ENCODE data around the gene CCDC88C.
A peak's percentile ranks its signal among the peaks of the same experiment; 100 is the strongest.

The CCDC88C gene

GRCh38 chr14:91363776-91364523, 53.7 kb downstream of the CCDC88C start:
- DNase-seq: no peak

- no peak for DNase-seq
These were observed 56.3 kb downstream of the CCDC88C start for GRCh38 chr14:91361233-91361811.

- no peak for DNase-seq
These were observed 57.0 kb downstream of the CCDC88C start for GRCh38 chr14:91360490-91361232.

GRCh38 chr14:91358654-91359220, 58.9 kb downstream of the CCDC88C start:
- DNase-seq: no peak

GRCh38 chr14:91358025-91358319, 59.6 kb downstream of the CCDC88C start:
- DNase-seq: no peak

GRCh38 chr14:91357272-91358024, 60.2 kb downstream of the CCDC88C start:
- no peak for DNase-seq

- no peak for DNase-seq
These were observed 61.3 kb downstream of the CCDC88C start for GRCh38 chr14:91356181-91356763.

- DNase-seq: peak; percentile 35
These were observed 62.5 kb downstream of the CCDC88C start for GRCh38 chr14:91354979-91355685.

GRCh38 chr14:91354221-91354916, 63.3 kb downstream of the CCDC88C start:
- DNase-seq: no peak

- DNase-seq: no peak
These were observed 64.6 kb downstream of the CCDC88C start for GRCh38 chr14:91352728-91353692.

- no peak for DNase-seq
These were observed 65.6 kb downstream of the CCDC88C start for GRCh38 chr14:91352053-91352452.

GRCh38 chr14:91351512-91351862, 66.1 kb downstream of the CCDC88C start:
- DNase-seq: no peak

- peak; percentile 76 for DNase-seq
These were observed 66.7 kb downstream of the CCDC88C start for GRCh38 chr14:91350813-91351511.

GRCh38 chr14:91350483-91350812, 67.2 kb downstream of the CCDC88C start:
- no peak for DNase-seq

GRCh38 chr14:91349481-91350074, 68.0 kb downstream of the CCDC88C start:
- peak; percentile 81 for DNase-seq

GRCh38 chr14:91348845-91349465, 68.7 kb downstream of the CCDC88C start:
- DNase-seq: peak; percentile 10

GRCh38 chr14:91346838-91347173, 70.8 kb downstream of the CCDC88C start:
- DNase-seq: no peak

- DNase-seq: no peak
These were observed 73.5 kb downstream of the CCDC88C start for GRCh38 chr14:91344096-91344495.

- no peak for DNase-seq
These were observed 74.6 kb downstream of the CCDC88C start for GRCh38 chr14:91343051-91343450.

Measured in stimulated activated CD4-positive, alpha-beta T cell treated with anti-CD3 and anti-CD28 coated beads, Interleukin-1b, Interleukin-23, amount 100 ng/mL, for 48 hours (primary cell).